SIG-M5 (cell line): ENCODE results near the gene CASR.
A peak's percentile ranks its signal among the peaks of the same experiment; 100 is the strongest.

Source experiments
- DNase-seq: peaks from one replicate; lab custom pipeline; 2025; lab: John Stamatoyannopoulos, UW

CASR gene

GRCh38 chr3:122214711-122215110, 31.2 kb downstream of the CASR start:
- no peak for DNase-seq

GRCh38 chr3:122215592-122216298, 32.3 kb downstream of the CASR start:
- no peak for DNase-seq

DNA sequence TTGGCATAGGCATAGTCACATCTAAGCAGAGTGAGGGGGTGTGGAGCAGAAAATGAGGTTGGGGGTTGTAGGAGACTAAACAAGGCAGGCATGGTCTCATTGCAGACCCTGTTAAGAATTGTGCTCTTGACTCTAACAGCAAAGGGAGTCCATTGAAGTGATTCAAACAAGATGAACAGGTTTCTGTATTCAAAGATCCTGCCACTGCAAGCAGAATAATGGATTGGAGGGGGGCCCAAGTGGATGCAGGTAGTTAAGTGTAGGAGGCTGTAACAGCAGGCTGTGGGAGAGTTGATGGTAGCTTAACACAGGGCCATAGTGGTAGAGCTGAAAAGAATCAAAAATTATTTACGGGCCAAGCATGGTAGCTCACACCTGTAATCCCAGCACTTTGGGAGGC, 34.4 kb downstream of the CASR start:
- no peak for DNase-seq

- DNase-seq = no peak
Observed at GRCh38 chr3:122219242-122219872, 35.9 kb downstream of the CASR start.

- DNase-seq = no peak
Observed at GRCh38 chr3:122227036-122227781, 43.7 kb downstream of the CASR start.

DNA sequence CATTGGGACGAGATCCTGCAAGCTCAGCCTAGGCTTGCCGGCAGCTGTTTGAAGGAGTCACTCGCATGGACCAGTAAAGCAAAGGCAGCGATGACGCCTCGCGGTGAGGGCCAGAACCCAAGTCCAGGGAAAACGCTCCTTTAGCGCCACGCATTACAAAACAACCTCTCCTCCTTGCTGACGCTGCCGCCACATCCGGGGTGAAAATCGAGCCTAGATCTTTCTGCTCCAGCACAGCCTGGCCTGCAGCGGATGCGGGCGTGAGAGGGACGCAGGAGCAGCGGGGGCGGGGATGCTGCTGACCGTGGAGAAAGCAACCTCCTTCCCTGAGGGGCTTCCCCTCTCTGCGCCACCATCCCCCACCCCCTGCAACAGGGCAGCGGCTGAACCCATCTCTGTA, 46.7 kb downstream of the CASR start:
- no peak for DNase-seq

DNA sequence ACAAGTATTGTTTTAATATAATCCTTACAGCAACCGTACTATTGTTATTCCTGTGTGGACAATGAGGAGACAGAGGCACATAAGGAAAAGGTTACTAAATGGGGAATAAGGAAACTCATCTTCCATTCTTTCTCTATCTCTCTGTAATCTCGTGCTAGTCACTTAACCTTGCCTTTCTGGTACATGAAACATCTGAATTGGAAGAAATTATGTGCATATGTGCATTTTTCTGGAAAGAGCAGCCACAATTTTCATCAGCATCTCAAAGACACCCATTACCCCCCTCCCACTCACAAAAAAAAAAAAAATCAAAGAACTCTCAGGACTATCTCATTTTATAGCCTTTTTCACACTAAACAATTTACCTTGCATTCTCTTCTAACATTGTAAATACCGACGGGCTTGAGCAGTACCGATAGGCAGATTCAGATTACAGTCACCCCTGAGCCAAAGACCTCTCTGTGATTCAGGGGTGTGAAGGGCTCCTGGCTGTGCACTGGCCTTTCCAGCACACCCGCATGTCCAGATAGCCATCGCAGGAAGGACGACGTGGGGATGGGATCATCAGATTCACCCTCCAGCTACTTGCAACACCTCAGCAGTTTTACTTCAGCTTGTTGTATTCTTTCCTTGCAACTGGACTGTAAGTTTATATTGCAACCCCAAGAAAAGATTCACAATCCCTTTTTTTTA, 48.1 kb downstream of the CASR start:
- no peak for DNase-seq

GRCh38 chr3:122232485-122232884, 49.0 kb downstream of the CASR start:
- DNase-seq = no peak

- peak; percentile 87 for DNase-seq
Observed at GRCh38 chr3:122233101-122233952, 49.9 kb downstream of the CASR start.

GRCh38 chr3:122234117-122234516, 50.6 kb downstream of the CASR start:
- DNase-seq = no peak

- no peak for DNase-seq
Observed at GRCh38 chr3:122235147-122235546, 51.7 kb downstream of the CASR start.

GRCh38 chr3:122239112-122239511, 55.6 kb downstream of the CASR start:
- DNase-seq = no peak

- peak; percentile 23 for DNase-seq
Observed at GRCh38 chr3:122245513-122246174, 62.2 kb downstream of the CASR start.

DNA sequence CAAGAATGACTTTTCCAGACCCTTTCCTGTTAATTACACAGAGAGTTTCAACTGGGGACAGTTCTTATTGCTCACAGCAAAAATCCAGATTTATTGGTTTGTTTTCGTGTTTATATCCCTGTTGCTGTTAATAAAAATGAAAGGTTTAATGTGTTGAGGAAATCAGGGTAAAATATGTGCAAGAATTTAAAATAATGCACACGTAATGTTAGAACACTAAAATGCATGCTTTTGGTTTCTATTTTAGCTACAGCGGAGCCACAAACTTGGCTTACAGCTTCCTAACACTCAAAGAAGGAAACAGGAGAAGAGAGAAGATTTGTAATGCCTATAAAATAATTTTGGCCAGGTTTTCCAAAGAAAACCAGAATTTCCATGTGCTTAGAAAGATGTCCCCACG, 62.7 kb downstream of the CASR start:
- no peak for DNase-seq

DNA sequence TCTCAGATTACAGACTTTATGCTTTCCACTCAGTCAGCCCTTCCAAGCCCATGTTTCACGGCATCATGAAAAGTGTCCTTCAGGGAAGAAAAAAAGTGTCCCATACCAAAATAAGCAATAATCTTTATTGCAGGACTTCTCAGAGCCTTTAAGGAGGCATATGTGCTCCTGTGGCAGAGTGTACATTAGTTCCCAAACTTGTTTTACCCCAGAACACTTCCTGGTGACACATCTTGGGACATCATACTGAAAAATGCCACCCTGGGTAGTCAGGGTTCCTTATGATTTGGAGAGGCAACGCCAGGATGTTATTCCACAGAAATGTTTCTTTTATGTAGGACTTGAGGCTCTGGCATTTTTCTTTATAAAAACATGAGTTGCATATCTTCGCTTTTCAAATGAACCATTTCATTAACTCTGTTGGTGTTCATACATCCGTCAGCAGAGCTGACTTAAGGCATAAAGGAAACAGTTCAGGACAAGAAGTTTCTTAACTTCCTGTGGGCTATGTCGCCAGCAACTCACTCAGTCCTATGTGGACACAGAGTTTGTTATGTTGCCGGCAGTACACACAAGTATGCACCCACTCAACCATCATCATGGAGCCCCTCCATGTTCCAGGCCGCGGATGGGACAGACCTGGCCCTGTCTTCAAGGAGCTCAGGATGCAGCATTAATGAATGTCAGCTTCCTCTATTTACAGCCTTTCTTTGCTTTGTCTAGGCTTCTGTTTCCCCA, 63.8 kb downstream of the CASR start:
- DNase-seq = no peak

DNA sequence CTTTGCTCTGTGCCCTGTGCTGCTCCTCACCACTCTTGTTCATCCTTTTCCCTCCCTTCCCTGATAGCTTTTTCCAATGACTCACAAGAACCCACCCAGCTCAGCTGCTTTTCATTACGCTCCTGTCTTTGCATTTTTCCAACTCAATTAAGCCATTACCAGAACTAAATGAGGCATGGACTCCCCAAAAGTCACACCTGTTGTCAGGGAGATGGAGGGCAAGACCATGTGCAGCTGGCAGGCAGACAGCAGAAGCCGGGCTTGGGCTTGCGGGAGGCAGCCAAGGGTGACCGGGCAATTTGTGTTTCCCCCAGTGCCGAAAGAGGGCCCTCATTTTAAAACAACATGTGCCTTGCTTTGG, 64.3 kb downstream of the CASR start:
- no peak for DNase-seq

DNA sequence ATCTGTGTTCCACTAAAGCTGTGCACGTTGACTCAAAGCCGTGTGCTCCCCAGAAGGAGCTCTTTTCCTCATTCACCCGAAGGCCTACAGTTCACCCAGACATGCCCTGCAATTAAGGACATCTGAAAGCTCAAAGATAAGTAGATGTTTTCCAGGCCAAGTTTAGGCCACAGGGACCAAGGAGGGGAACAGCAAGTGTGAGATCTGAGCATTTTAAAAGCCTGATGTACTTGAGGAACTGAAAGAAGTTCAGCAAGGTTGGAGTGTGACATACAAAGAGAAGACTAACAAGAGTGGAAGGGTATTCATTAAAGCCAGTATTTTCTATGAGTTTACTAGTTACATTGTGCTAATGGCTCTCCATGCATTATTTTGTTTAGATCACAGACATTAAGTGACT, 68.0 kb downstream of the CASR start:
- no peak for DNase-seq

GRCh38 chr3:122253581-122253980, 70.1 kb downstream of the CASR start:
- DNase-seq = no peak

DNA sequence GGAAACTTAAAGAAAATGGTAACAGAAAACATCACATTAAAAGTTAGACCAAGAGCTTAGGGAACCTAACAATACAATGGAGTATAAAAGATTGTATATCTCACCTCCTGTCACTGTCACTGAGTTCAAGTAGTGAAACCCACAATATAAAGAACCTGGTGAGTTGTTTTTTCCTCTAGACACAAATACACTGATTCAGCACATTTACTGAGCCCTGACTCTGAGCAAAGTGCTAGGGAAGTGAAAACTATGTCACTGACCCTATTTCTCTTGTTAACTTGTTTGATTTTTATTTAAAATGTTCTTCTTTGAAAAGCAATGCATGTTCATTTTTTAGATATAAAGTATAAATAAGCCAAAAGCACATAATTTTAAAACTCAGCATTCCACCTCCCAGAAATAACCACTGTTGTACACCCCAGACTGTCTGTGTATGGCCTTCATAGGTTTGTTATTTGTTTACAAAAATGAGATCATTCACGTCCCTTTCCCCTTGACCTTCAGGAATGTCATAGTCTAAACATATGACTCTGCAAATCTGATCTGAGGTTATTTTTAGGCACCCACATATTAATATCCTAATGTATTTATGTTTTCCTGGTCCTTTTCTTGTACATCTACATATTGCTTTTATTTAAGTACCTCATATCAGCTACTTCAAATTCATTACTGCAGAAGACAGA, 72.4 kb downstream of the CASR start:
- no peak for DNase-seq
